ENCODE data around the gene PIK3CG. TPM values are rescaled to one million over a fixed set of nuclear protein-coding genes. Genes with fewer than 3 reads are reported as not detected.

The PIK3CG gene
- total and polyA plus RNA-seq, 5 donors: 0.14 to 3.3 (median 2.3) TPM

GRCh38 chr7:106871793-106872571 is 6.9 kb downstream of the PIK3CG start:
- ATAC-seq (no peak), DNase-seq (no peak)
- H3K27ac ChIP-seq (ENCODE audit: low read length): no peak overlapping the region
- H3K4me1 ChIP-seq (ENCODE audit: control insufficient read depth, insufficient read depth, low read length): no peaks in the 10 kb centered on the region
- intact Hi-C loops (cut with DNase I): no loop called here
- WGBS: 72% methylated on average over 6 of the region's 6 CpGs
- H3K4me3 ChIP-seq (ENCODE audit: low read length): no peak overlapping the region
- H3K9me3 ChIP-seq (ENCODE audit: control insufficient read depth, low read length): no peaks in the 10 kb centered on the region
- H3K27me3 ChIP-seq (ENCODE audit: control insufficient read depth, insufficient read depth): no peaks in the 10 kb centered on the region

- intact Hi-C loops (cut with DNase I): no loop called here
- no peak for DNase-seq
- H3K4me1 ChIP-seq (ENCODE audit: control insufficient read depth, insufficient read depth, low read length): no peaks in the 10 kb centered on the region
- ATAC-seq: no peak
- H3K9me3 ChIP-seq (ENCODE audit: control insufficient read depth, low read length): no peaks in the 10 kb centered on the region
- no peak overlapping the region for H3K27ac ChIP-seq (ENCODE audit: low read length)
- no peaks in the 10 kb centered on the region for H3K27me3 ChIP-seq (ENCODE audit: control insufficient read depth, insufficient read depth)
- 88% methylated on average over 6 of the region's 6 CpGs for WGBS
- no peak overlapping the region for H3K4me3 ChIP-seq (ENCODE audit: low read length)
These were observed 7.7 kb downstream of the PIK3CG start for GRCh38 chr7:106872763-106873162.

- intact Hi-C loops (cut with DNase I): no loop called here
- H3K27me3 ChIP-seq (ENCODE audit: control insufficient read depth, insufficient read depth): no peaks in the 10 kb centered on the region
These were observed 9.0 kb downstream of the PIK3CG start for GRCh38 chr7:106874076-106874475.

DNA sequence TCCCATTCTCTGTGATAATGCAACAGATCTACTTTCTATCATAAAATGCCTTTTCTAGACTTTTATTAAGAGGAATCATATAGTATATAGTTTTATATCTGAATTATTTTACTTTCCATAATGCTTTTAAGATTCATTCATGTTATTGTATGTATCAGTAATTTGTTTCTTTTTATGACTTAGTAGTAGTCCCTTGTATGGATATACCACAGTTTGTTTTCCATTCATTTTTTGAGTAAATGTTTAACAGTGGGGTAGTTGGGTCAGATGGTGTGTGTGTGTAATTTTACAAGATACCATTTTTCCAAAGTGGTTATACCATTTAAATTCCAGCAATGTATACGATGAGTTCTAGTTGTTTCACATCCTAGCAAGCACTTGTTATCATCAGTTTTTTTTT is 10.4 kb downstream of the PIK3CG start:
- intact Hi-C loops (cut with DNase I): no loop called here
- DNase-seq: no peak
- H3K9me3 ChIP-seq (ENCODE audit: control insufficient read depth, low read length): no peaks in the 10 kb centered on the region
- WGBS: 95% methylated on average over 1 of the region's 1 CpG
- no peak overlapping the region for H3K4me3 ChIP-seq (ENCODE audit: low read length)
- H3K27ac ChIP-seq (ENCODE audit: low read length): no peak overlapping the region
- H3K4me1 ChIP-seq (ENCODE audit: control insufficient read depth, insufficient read depth, low read length): no peaks in the 10 kb centered on the region
- ATAC-seq: no peak
- no peaks in the 10 kb centered on the region for H3K27me3 ChIP-seq (ENCODE audit: control insufficient read depth, insufficient read depth)

More at GRCh38 chr7:106874076-106874475, 9.0 kb downstream of the PIK3CG start:
- Histone ChIP-seq H3K4me1 (ENCODE audit: control insufficient read depth, insufficient read depth, low read length) (no peaks in the 10 kb centered on the region), H3K9me3 (ENCODE audit: control insufficient read depth, low read length) (no peaks in the 10 kb centered on the region), H3K4me3 (ENCODE audit: low read length) (no peak overlapping the region), H3K27ac (ENCODE audit: low read length) (no peak overlapping the region)
- ATAC-seq (no peak), DNase-seq (no peak)

- intact Hi-C loops (cut with DNase I): no loop called here
- no peak overlapping the region for H3K4me3 ChIP-seq (ENCODE audit: low read length)
- H3K4me1 ChIP-seq (ENCODE audit: control insufficient read depth, insufficient read depth, low read length): no peaks in the 10 kb centered on the region
- ATAC-seq (no peak), DNase-seq (no peak)
- H3K27ac ChIP-seq (ENCODE audit: low read length): no peak overlapping the region
- no peaks in the 10 kb centered on the region for H3K27me3 ChIP-seq (ENCODE audit: control insufficient read depth, insufficient read depth)
- no peaks in the 10 kb centered on the region for H3K9me3 ChIP-seq (ENCODE audit: control insufficient read depth, low read length)
- whole genome bisulfite sequencing: 91% methylated on average over 4 of the region's 4 CpGs
These were observed 13.8 kb downstream of the PIK3CG start for GRCh38 chr7:106878748-106879439.

GRCh38 chr7:106881984-106882383 is 16.9 kb downstream of the PIK3CG start:
- intact Hi-C loops (cut with DNase I): no loop called here
- DNase-seq (no peak), ATAC-seq (no peak)
- no peaks in the 10 kb centered on the region for H3K9me3 ChIP-seq (ENCODE audit: control insufficient read depth, low read length)
- H3K27ac ChIP-seq (ENCODE audit: low read length): no peak overlapping the region
- no peak overlapping the region for H3K4me3 ChIP-seq (ENCODE audit: low read length)
- no peaks in the 10 kb centered on the region for H3K4me1 ChIP-seq (ENCODE audit: control insufficient read depth, insufficient read depth, low read length)
- 76% methylated on average over 3 of the region's 3 CpGs for WGBS
- no peaks in the 10 kb centered on the region for H3K27me3 ChIP-seq (ENCODE audit: control insufficient read depth, insufficient read depth)

GRCh38 chr7:106883456-106884026 is 18.5 kb downstream of the PIK3CG start:
- intact Hi-C loops (cut with DNase I): no loop called here
- Histone ChIP-seq H3K27me3 (ENCODE audit: control insufficient read depth, insufficient read depth) (no peaks in the 10 kb centered on the region), H3K4me1 (ENCODE audit: control insufficient read depth, insufficient read depth, low read length) (no peaks in the 10 kb centered on the region), H3K4me3 (ENCODE audit: low read length) (no peak overlapping the region), H3K27ac (ENCODE audit: low read length) (no peak overlapping the region), H3K9me3 (ENCODE audit: control insufficient read depth, low read length) (no peaks in the 10 kb centered on the region)
- WGBS: 78% methylated on average over 2 of the region's 2 CpGs
- ATAC-seq: no peak
- DNase-seq: no peak

DNA sequence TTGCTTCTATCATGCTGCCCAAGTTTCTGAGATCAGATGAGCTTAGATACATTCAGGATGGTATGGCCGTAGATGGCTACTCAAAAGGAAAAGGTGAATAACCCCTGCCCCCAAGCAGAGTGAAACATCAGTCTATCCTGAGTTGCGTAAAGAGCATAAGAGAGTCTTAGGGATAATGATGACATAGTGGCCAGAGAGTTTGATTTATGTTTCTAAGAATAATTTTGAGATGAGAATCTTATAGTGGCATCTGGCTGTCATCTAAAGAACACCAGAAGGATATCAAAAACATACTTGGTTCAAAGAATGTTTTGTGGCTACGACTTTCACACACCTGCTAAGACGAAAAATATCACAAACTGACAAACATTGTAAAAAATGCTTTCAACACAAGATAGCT is 20.6 kb downstream of the PIK3CG start:
- Histone ChIP-seq H3K9me3 (ENCODE audit: control insufficient read depth, low read length) (no peaks in the 10 kb centered on the region), H3K4me1 (ENCODE audit: control insufficient read depth, insufficient read depth, low read length) (no peaks in the 10 kb centered on the region), H3K27me3 (ENCODE audit: control insufficient read depth, insufficient read depth) (no peaks in the 10 kb centered on the region), H3K4me3 (ENCODE audit: low read length) (no peak overlapping the region), H3K27ac (ENCODE audit: low read length) (no peak overlapping the region)
- DNase-seq (no peak), ATAC-seq (no peak)
- intact Hi-C loops (cut with DNase I): no loop called here
- WGBS: 91% methylated on average over 4 of the region's 4 CpGs

GRCh38 chr7:106887421-106887820 is 22.3 kb downstream of the PIK3CG start:
- DNase-seq: no peak
- H3K9me3 ChIP-seq (ENCODE audit: control insufficient read depth, low read length): no peaks in the 10 kb centered on the region
- no peak overlapping the region for H3K27ac ChIP-seq (ENCODE audit: low read length)
- H3K27me3 ChIP-seq (ENCODE audit: control insufficient read depth, insufficient read depth): no peaks in the 10 kb centered on the region
- intact Hi-C loops (cut with DNase I): no loop called here
- H3K4me3 ChIP-seq (ENCODE audit: low read length): no peak overlapping the region
- no peaks in the 10 kb centered on the region for H3K4me1 ChIP-seq (ENCODE audit: control insufficient read depth, insufficient read depth, low read length)
- no peak for ATAC-seq
- WGBS: 37% methylated on average over 1 of the region's 1 CpG

DNA sequence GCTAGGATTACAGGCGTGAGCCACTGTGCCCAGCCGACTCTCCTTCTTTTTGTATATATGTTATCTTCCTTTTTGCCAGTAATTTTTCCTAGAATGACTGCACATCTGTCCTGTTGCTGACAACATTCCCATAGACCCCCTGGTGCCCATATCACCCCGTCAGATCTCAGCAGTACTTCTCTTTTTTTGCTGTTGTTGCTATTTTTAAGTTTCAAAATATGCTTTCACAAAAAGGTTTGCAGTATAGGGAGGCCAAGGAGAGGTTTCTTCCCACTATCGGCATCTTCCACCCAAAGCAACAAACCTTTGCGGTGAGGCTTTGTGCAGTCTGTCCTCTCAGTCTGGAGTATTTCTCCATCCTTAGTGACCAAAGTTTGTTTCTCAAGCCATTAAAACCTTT is 23.1 kb downstream of the PIK3CG start:
- no peak for ATAC-seq
- intact Hi-C loops (cut with DNase I): no loop called here
- DNase-seq: no peak
- WGBS: 81% methylated on average over 5 of the region's 5 CpGs
- Histone ChIP-seq H3K27me3 (ENCODE audit: control insufficient read depth, insufficient read depth) (no peaks in the 10 kb centered on the region), H3K4me1 (ENCODE audit: control insufficient read depth, insufficient read depth, low read length) (no peaks in the 10 kb centered on the region), H3K9me3 (ENCODE audit: control insufficient read depth, low read length) (no peaks in the 10 kb centered on the region), H3K4me3 (ENCODE audit: low read length) (no peak overlapping the region), H3K27ac (ENCODE audit: low read length) (no peak overlapping the region)

- intact Hi-C loops (cut with DNase I): no loop called here
- no peak for DNase-seq
- Histone ChIP-seq H3K27ac (ENCODE audit: low read length) (no peak overlapping the region), H3K4me1 (ENCODE audit: control insufficient read depth, insufficient read depth, low read length) (no peaks in the 10 kb centered on the region), H3K4me3 (ENCODE audit: low read length) (no peak overlapping the region), H3K27me3 (ENCODE audit: control insufficient read depth, insufficient read depth) (no peaks in the 10 kb centered on the region), H3K9me3 (ENCODE audit: control insufficient read depth, low read length) (no peaks in the 10 kb centered on the region)
- WGBS: 91% methylated on average over 2 of the region's 2 CpGs
- no peak for ATAC-seq
These were observed 25.9 kb downstream of the PIK3CG start for GRCh38 chr7:106890952-106891351.

Data from right cardiac atrium (tissue), 5 donors.